SKM-1 (cell line): ENCODE results near the gene LRRIQ1.
"Not testable (repeated sequence)": the region's sequence is repeated elsewhere in the genome, so short reads cannot be mapped to it uniquely, and the experiment has no call there.

Experiments used
- DNase-seq: peaks from one replicate; lab custom pipeline; 2025; ENCODE audit not compliant: unreplicated experiment; lab: John Stamatoyannopoulos, UW

Gene LRRIQ1

GRCh38 chr12:85036234-85036707 lies at the start of gene LRRIQ1, which contains the start of gene TSPAN19:
LRRIQ1 (plus strand) TSS chr12:85036351; CDS start chr12:85038177, 1,826 bp downstream.
TSPAN19 (minus strand) TSS chr12:85036277; CDS start chr12:85029946, 6,331 bp downstream.
- peak; percentile 26 for DNase-seq

GRCh38 chr12:84986586-84986985 lies 49.6 kb upstream of the LRRIQ1 start:
- no peak for DNase-seq

GRCh38 chr12:84994426-84994825 lies 41.7 kb upstream of the LRRIQ1 start:
- DNase-seq: no peak

GRCh38 chr12:84995641-84996040 lies 40.5 kb upstream of the LRRIQ1 start:
- DNase-seq: no peak

GRCh38 chr12:84996759-84997158 lies 39.4 kb upstream of the LRRIQ1 start:
- no peak for DNase-seq

GRCh38 chr12:84998341-84998740 lies 37.8 kb upstream of the LRRIQ1 start:
- DNase-seq: no peak

- DNase-seq: no peak
Measured at GRCh38 chr12:85000729-85001128, 35.4 kb upstream of the LRRIQ1 start.

- no peak for DNase-seq
Measured at GRCh38 chr12:85002778-85003296, 33.3 kb upstream of the LRRIQ1 start.

- no peak for DNase-seq
Measured at GRCh38 chr12:85004204-85004603, 31.9 kb upstream of the LRRIQ1 start.

- not testable (repeated sequence) for DNase-seq
Measured at GRCh38 chr12:85005047-85005446, 31.1 kb upstream of the LRRIQ1 start.

- DNase-seq: no peak
Measured at GRCh38 chr12:85005615-85006014, 30.5 kb upstream of the LRRIQ1 start.

- DNase-seq: no peak
Measured at GRCh38 chr12:85006206-85006605, 29.9 kb upstream of the LRRIQ1 start.

GRCh38 chr12:85007836-85008235 lies 28.3 kb upstream of the LRRIQ1 start:
- no peak for DNase-seq

- no peak for DNase-seq
Measured at GRCh38 chr12:85016413-85016812, 19.7 kb upstream of the LRRIQ1 start.

GRCh38 chr12:85017133-85017532 lies 19.0 kb upstream of the LRRIQ1 start:
- DNase-seq: no peak

- no peak for DNase-seq
Measured at GRCh38 chr12:85017618-85018017, 18.5 kb upstream of the LRRIQ1 start.

GRCh38 chr12:85018098-85018497 lies 18.1 kb upstream of the LRRIQ1 start:
- DNase-seq: no peak

- DNase-seq: no peak
Measured at GRCh38 chr12:85029456-85029855, 6.7 kb upstream of the LRRIQ1 start.

GRCh38 chr12:85036733-85037132 lies 582 bp downstream of the LRRIQ1 start:
- no peak for DNase-seq

- no peak for DNase-seq
Measured at GRCh38 chr12:85041395-85041794, 5.2 kb downstream of the LRRIQ1 start.

GRCh38 chr12:85043829-85044228 lies 7.7 kb downstream of the LRRIQ1 start:
- DNase-seq: no peak

- DNase-seq: no peak
Measured at GRCh38 chr12:85057370-85057963, 21.3 kb downstream of the LRRIQ1 start.

- no peak for DNase-seq
Measured at GRCh38 chr12:85058339-85058738, 22.2 kb downstream of the LRRIQ1 start.
